ENCODE results near the gene CCDC57.
"Not testable (repeated sequence)": the region's sequence is repeated elsewhere in the genome, so short reads cannot be mapped to it uniquely, and the experiment has no call there.

CCDC57 gene

DNA sequence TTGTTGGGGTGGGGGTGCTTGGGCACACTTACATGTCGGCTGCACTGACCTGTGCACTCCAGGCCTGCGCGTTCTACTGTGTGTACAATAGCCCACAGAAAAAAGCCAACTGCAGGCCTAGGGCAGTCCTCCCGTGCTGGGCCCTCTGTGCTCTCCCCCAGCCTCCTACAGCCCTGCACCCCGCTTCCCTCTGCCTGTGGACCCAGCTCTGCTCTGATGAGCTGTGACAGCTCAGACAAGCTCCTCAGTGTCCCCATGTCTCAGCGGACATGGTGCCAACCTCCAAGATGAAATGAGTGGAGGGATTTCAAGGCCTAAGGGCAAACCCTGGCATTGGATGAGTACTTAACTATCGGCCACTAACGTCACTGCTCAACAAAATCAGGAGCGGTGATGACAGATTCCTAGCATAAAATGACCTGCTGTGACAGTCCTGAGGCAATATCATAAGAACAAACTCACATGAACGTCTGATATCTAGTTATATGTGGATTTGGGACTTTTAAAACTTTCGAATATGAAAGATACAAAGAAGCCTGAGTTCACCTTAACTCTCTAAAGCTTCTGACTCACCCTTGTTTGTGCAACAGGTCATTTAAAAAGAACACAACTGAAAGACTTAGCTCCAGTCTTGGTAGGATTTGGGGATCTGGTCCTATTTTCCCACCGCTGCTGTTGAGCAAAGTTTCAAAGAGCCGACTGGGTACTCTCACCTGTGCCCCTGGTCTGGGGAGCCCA, 34.7 kb downstream of the CCDC57 start:
- DNase-seq (ENCODE audit: low read depth) = no peak
- no peak for TF ChIP-seq CTCF (IDR thresholded peaks at IDR 0.05; ENCODE audit: insufficient read depth, low read depth, low read length, missing control alignments)
- H3K4me3 ChIP-seq (ENCODE audit: low read depth, low read length) = no peak overlapping the region

DNA sequence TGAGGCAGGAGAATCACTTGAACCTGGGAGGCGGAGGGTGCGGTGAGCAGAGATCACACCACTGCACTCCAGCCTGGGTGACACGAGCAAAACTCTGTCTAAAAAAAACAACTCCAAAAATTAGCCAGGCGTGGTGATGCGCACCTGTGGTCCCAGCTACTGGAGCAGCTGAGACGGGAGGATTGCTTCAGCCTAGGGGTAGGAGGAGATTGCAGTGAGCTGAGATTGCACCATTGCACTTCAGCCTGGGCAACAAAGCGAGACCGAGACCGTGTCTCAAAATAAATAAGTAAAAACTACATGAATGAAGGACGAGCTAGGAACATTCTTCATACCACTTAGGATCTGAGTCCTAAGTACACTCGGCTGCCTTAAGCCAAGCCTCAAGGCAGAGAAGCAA, 35.4 kb downstream of the CCDC57 start:
- no peak for TF ChIP-seq CTCF (IDR thresholded peaks at IDR 0.05; ENCODE audit: insufficient read depth, low read depth, low read length, missing control alignments)
- no peak overlapping the region for H3K4me3 ChIP-seq (ENCODE audit: low read depth, low read length)
- DNase-seq (ENCODE audit: low read depth) = no peak

GRCh38 chr17:82175951-82176350, 36.7 kb downstream of the CCDC57 start:
- no peak for DNase-seq (ENCODE audit: low read depth)
- TF ChIP-seq CTCF (IDR thresholded peaks at IDR 0.05; ENCODE audit: insufficient read depth, low read depth, low read length, missing control alignments) = no peak
- no peak overlapping the region for H3K4me3 ChIP-seq (ENCODE audit: low read depth, low read length)

DNA sequence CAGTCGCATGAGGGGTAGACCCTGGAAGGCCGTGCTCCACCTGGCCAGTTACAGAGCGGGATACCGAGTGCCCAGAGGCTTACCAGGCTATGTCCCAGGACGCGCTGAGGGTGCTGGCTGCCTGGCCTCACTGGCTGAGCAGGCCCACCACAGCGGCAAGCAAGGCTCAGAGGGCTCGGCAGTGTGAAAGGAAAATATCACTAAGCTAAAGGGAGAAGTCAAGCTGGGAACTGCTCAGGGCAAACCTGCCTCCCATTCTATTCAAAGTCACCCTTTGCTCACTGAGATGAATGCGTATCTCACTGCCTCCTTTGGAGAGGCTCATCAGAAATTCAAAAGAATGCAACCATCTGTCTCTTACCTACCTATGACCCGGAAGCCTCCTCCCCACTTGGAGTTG, 37.4 kb downstream of the CCDC57 start:
- no peak overlapping the region for H3K4me3 ChIP-seq (ENCODE audit: low read depth, low read length)
- DNase-seq (ENCODE audit: low read depth) = no peak
- TF ChIP-seq CTCF (IDR thresholded peaks at IDR 0.05; ENCODE audit: insufficient read depth, low read depth, low read length, missing control alignments) = no peak

- not testable (repeated sequence) for DNase-seq (ENCODE audit: low read depth); H3K4me3 ChIP-seq (ENCODE audit: low read depth, low read length)
Observed at GRCh38 chr17:82174042-82174857, 38.4 kb downstream of the CCDC57 start.

DNA sequence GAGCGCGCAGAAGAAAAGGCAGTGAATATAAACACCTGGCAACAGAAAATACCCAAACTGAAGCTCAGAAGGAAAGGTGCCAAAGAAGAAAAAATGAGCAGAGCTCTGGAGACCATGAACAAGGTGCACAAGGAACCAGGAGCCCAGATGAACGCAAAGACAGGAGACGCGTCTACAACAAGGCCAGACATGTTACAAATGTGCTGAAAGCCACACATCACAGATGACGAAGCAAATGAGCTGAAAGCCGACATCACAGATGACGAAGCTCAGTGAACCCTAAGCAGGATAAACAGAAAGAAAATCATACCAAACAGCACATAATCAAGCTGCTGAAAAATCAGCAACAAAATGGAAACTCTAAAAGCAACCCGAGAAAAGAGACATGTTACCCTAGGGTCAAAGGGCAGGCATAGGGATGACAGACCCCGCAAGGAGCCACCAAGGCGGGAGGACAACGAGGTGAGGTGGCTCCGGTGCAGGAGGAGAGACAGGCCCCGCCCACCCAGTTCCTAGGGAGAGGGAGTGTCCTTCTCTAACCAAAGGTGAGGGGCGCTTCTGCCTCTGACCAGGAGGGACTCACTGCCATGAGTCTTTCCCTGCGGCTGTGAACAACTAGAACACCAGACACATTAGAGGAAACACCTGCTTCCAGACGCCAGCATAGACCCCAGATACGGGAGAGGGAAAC, 39.1 kb downstream of the CCDC57 start:
- no peak for DNase-seq (ENCODE audit: low read depth)
- no peak for TF ChIP-seq CTCF (IDR thresholded peaks at IDR 0.05; ENCODE audit: insufficient read depth, low read depth, low read length, missing control alignments)
- no peak overlapping the region for H3K4me3 ChIP-seq (ENCODE audit: low read depth, low read length)

GRCh38 chr17:82172486-82173160, 40.0 kb downstream of the CCDC57 start:
- no peak overlapping the region for H3K4me3 ChIP-seq (ENCODE audit: low read depth, low read length)
- no peak for TF ChIP-seq CTCF (IDR thresholded peaks at IDR 0.05; ENCODE audit: insufficient read depth, low read depth, low read length, missing control alignments)
- no peak for DNase-seq (ENCODE audit: low read depth)

Measured in GM12865 (cell line).